Liver (tissue), 9 donors: Measurements from ENCODE around the gene GRM2. TPM values are rescaled to one million over a fixed set of nuclear protein-coding genes. Genes with fewer than 3 reads are reported as not detected.

Experiments used
- DNase-seq: peaks from one replicate; pipeline ENCODE4 v3.0.0-alpha.2; 2017; ENCODE audit warnings: low spot score
- H3K27ac ChIP-seq, 2 donors: one replicate each; pipeline ENCODE4 v1.7.0; 2013; ENCODE audit warnings: inconsistent platforms in 2 of 2, low read length in 2 of 2, control low read depth in 1 of 2, low read depth in 1 of 2, mild to moderate bottlenecking in 1 of 2
- H3K27me3 ChIP-seq, 4 donors: one replicate each; pipeline versions ENCODE4 v1.6.1 to v1.7.0; 2013; ENCODE audit warnings: low read length in 3 of 4, inconsistent platforms in 1 of 4, mild to moderate bottlenecking in 1 of 4, moderate library complexity in 1 of 4; ENCODE audit not compliant: control insufficient read depth in 4 of 4, insufficient read depth in 4 of 4
- H3K36me3 ChIP-seq, 4 donors: one replicate each; pipeline versions ENCODE4 v1.6.1 to v1.7.0; 2013; ENCODE audit warnings: low read length in 3 of 4, mild to moderate bottlenecking in 3 of 4, low read depth in 1 of 4, moderate library complexity in 1 of 4; ENCODE audit not compliant: control insufficient read depth in 4 of 4, insufficient read depth in 3 of 4
- H3K4me1 ChIP-seq, 4 donors: one replicate each; pipeline versions ENCODE4 v1.6.1 to v1.7.0; 2013; ENCODE audit warnings: low read length in 3 of 4, mild to moderate bottlenecking in 3 of 4, moderate library complexity in 1 of 4; ENCODE audit not compliant: control insufficient read depth in 4 of 4, insufficient read depth in 4 of 4
- H3K4me3 ChIP-seq, 3 donors: one replicate each; pipeline versions ENCODE4 v1.6.1 to v1.7.0; 2013; ENCODE audit warnings: low read length in 3 of 3, control low read depth in 1 of 3, low read depth in 1 of 3, mild to moderate bottlenecking in 1 of 3
- H3K9ac ChIP-seq, 2 donors: one replicate each; pipeline ENCODE4 v1.7.0; 2013; ENCODE audit warnings: low read length in 2 of 2, mild to moderate bottlenecking in 2 of 2, moderate library complexity in 2 of 2, control low read depth in 1 of 2, low read depth in 1 of 2
- H3K9me3 ChIP-seq, 4 donors: one replicate each; pipeline versions ENCODE4 v1.6.1 to v1.7.0; 2013; ENCODE audit warnings: low read length in 3 of 4; ENCODE audit not compliant: control insufficient read depth in 4 of 4
- EGR1 ChIP-seq, 2 donors: IDR thresholded peaks; 2 replicates each; pipeline ENCODE4 v1.6.1; 2016 to 2018; ENCODE audit warnings: antibody characterized with exemption in 2 of 2, low read depth in 2 of 2
- FOXA1 ChIP-seq: IDR thresholded peaks from 2 replicates; pipeline ENCODE4 v1.6.1; 2016; ENCODE audit warnings: antibody characterized with exemption
- FOXA2 ChIP-seq: IDR thresholded peaks from 2 replicates; pipeline ENCODE4 v1.6.1; 2016; ENCODE audit warnings: antibody characterized with exemption
- GABPA ChIP-seq, 2 donors: IDR thresholded peaks in 1 of 2; conservative IDR thresholded peaks in 1 of 2; 2 replicates each; pipeline ENCODE4 v1.6.1; 2016; ENCODE audit warnings: antibody characterized with exemption in 2 of 2, mild to moderate bottlenecking in 1 of 2, moderate library complexity in 1 of 2
- HNF4G ChIP-seq: IDR thresholded peaks from 2 replicates; pipeline ENCODE4 v1.6.1; 2016; ENCODE audit warnings: antibody characterized with exemption
- JUND ChIP-seq, 2 donors: IDR thresholded peaks; 2 replicates each; pipeline ENCODE4 v1.6.1; 2016; ENCODE audit warnings: antibody characterized with exemption in 2 of 2
- NR2F2 ChIP-seq: IDR thresholded peaks from 2 replicates; pipeline ENCODE4 v1.6.1; 2016; ENCODE audit warnings: antibody characterized with exemption
- RAD21 ChIP-seq, 2 donors: IDR thresholded peaks; 2 replicates each; pipeline ENCODE4 v1.6.1; 2016; ENCODE audit warnings: antibody characterized with exemption in 2 of 2, mild to moderate bottlenecking in 2 of 2
- TAF1 ChIP-seq: conservative IDR thresholded peaks from 2 replicates; pipeline ENCODE4 v1.6.1; 2016; ENCODE audit warnings: antibody characterized with exemption, mild to moderate bottlenecking
- YY1 ChIP-seq: IDR thresholded peaks from 2 replicates; pipeline ENCODE4 v1.6.1; 2016; ENCODE audit warnings: antibody characterized with exemption, mild to moderate bottlenecking
- WGBS: extraction: QIAGEN DNeasy Blood & Tissue Kit; methylation state at CpG from one replicate; pipeline ENCODE4 v1.1.7; 2013; 5-methylcytosine and 5-hydroxymethylcytosine counted together
- polyA plus RNA-seq, 2 donors: library from polyadenylated mRNA; stranded (reverse) in 1 of 2; unstranded in 1 of 2; fragments of 200-250 nt in 1 of 2; fragments of >200 nt in 1 of 2; fragmentation: Nextera tagmentation in 1 of 2; extraction: Ambion mirVana in 1 of 2; gene quantifications; one replicate each; pipeline versions ENCODE4 v1.2.1 to v1.2.3, GENCODE V29; 2013 to 2015
- total RNA-seq, 2 donors: library from RNA; depleted of rRNA; stranded (reverse); fragments of >200 nt; gene quantifications; one replicate each; pipeline ENCODE4 v1.2.3, GENCODE V29; 2014
- TF ChIP-seq, protein P1 (sequence below): IDR thresholded peaks from 2 replicates; pipeline ENCODE4 v1.6.1; 2016; ENCODE audit warnings: antibody characterized with exemption
- TF ChIP-seq, protein P2 (sequence below): IDR thresholded peaks from 2 replicates; pipeline ENCODE4 v1.6.1; 2016; ENCODE audit warnings: antibody characterized with exemption
- TF ChIP-seq, protein P3 (sequence below): IDR thresholded peaks from 2 replicates; pipeline ENCODE4 v1.6.1; 2016; ENCODE audit warnings: antibody characterized with exemption
- TF ChIP-seq, protein P4 (sequence below): IDR thresholded peaks from 2 replicates; pipeline ENCODE4 v1.6.1; 2016; ENCODE audit warnings: antibody characterized with exemption, mild to moderate bottlenecking
- TF ChIP-seq, protein P5 (sequence below): fragments of 150-350 bp; IDR thresholded peaks from 2 replicates; pipeline ENCODE4 v1.5.1; 2017; ENCODE audit warnings: improper control_type of control experiment, low read depth, low read length; ENCODE audit not compliant: missing input control
- donor health status: healthy.
- donor health status: healthy.
- donor health status: healthy.
- donor health status: healthy.
- donor health status: healthy.

Gene GRM2
- total and polyA plus RNA-seq, 4 donors: 0.02 to 0.08 TPM; not detected in 2

DNA sequence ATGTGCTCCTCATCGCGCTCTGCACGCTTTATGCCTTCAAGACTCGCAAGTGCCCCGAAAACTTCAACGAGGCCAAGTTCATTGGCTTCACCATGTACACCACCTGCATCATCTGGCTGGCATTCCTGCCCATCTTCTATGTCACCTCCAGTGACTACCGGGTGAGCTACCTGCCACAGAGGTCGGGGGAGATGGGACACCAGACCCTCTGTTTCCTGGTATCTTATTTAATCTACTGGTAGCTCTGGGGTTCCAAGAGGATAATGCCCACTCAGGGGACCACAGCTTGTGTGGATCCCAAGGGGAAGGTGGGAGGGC is 9.1 kb downstream of the GRM2 start:
- Histone ChIP-seq H3K4me1 (no peaks in the 10 kb centered on the region), H3K4me3 (no peak overlapping the region), H3K9ac (no peak overlapping the region), H3K27ac (no peak overlapping the region), H3K27me3 (no peaks in the 10 kb centered on the region), H3K36me3 (no peaks in the 10 kb centered on the region), H3K9me3 (no peaks in the 10 kb centered on the region)
- TF ChIP-seq NR2F2: no peak
- no peak for TF ChIP-seq FOXA2
- no peak for TF ChIP-seq EGR1 (IDR thresholded peaks at IDR 0.05; ENCODE audit: low read depth in 2 of 2)
- TF ChIP-seq, protein P1, sequence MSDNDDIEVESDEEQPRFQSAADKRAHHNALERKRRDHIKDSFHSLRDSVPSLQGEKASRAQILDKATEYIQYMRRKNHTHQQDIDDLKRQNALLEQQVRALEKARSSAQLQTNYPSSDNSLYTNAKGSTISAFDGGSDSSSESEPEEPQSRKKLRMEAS: no peak
- TF ChIP-seq YY1: no peak
- no peak for TF ChIP-seq TAF1
- TF ChIP-seq HNF4G: no peak
- 96% methylated on average over 8 of the region's 8 CpGs for WGBS
- no peak for DNase-seq

DNA sequence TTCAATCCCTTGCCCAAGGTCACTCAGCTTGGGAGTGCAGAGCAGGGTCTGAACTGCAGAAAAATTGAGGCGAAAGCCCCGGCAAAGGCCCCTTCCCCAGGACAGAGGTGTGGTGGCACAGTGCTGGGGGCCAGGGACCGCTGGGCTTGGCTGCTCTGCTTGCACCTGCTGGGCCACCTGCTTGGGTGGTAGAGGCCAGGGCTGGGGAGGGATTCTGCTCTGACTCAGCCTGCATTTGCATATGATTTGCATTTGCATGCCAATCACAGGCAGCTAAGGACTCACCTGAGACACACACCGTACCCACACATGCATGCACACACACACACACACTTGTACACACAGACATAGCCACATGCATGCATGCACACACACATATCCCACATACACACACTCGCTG is 9.9 kb downstream of the GRM2 start:
- Histone ChIP-seq H3K4me1 (no peaks in the 10 kb centered on the region), H3K9me3 (no peaks in the 10 kb centered on the region), H3K4me3 (no peak overlapping the region), H3K36me3 (no peaks in the 10 kb centered on the region), H3K9ac (no peak overlapping the region), H3K27me3 (no peaks in the 10 kb centered on the region), H3K27ac (no peak overlapping the region)
- 88% methylated on average over 5 of the region's 5 CpGs for WGBS
- DNase-seq: no peak
- TF ChIP-seq FOXA1 (no peak), GABPA (IDR thresholded peaks at IDR 0.05 in 1 of 2, conservative IDR thresholded peaks at IDR 0.05 in 1 of 2) (no peak), HNF4G (no peak), FOXA2 (no peak), EGR1 (IDR thresholded peaks at IDR 0.05; ENCODE audit: low read depth in 2 of 2) (no peak), TAF1 (no peak), RAD21 (IDR thresholded peaks at IDR 0.05) (no peak), JUND (IDR thresholded peaks at IDR 0.05) (no peak)
- TF ChIP-seq, protein P2, sequence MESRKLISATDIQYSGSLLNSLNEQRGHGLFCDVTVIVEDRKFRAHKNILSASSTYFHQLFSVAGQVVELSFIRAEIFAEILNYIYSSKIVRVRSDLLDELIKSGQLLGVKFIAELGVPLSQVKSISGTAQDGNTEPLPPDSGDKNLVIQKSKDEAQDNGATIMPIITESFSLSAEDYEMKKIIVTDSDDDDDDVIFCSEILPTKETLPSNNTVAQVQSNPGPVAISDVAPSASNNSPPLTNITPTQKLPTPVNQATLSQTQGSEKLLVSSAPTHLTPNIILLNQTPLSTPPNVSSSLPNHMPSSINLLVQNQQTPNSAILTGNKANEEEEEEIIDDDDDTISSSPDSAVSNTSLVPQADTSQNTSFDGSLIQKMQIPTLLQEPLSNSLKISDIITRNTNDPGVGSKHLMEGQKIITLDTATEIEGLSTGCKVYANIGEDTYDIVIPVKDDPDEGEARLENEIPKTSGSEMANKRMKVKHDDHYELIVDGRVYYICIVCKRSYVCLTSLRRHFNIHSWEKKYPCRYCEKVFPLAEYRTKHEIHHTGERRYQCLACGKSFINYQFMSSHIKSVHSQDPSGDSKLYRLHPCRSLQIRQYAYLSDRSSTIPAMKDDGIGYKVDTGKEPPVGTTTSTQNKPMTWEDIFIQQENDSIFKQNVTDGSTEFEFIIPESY: no peak
- TF ChIP-seq, protein P3, sequence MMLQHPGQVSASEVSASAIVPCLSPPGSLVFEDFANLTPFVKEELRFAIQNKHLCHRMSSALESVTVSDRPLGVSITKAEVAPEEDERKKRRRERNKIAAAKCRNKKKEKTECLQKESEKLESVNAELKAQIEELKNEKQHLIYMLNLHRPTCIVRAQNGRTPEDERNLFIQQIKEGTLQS: no peak
- TF ChIP-seq, protein P1: no peak
- TF ChIP-seq, protein P4, sequence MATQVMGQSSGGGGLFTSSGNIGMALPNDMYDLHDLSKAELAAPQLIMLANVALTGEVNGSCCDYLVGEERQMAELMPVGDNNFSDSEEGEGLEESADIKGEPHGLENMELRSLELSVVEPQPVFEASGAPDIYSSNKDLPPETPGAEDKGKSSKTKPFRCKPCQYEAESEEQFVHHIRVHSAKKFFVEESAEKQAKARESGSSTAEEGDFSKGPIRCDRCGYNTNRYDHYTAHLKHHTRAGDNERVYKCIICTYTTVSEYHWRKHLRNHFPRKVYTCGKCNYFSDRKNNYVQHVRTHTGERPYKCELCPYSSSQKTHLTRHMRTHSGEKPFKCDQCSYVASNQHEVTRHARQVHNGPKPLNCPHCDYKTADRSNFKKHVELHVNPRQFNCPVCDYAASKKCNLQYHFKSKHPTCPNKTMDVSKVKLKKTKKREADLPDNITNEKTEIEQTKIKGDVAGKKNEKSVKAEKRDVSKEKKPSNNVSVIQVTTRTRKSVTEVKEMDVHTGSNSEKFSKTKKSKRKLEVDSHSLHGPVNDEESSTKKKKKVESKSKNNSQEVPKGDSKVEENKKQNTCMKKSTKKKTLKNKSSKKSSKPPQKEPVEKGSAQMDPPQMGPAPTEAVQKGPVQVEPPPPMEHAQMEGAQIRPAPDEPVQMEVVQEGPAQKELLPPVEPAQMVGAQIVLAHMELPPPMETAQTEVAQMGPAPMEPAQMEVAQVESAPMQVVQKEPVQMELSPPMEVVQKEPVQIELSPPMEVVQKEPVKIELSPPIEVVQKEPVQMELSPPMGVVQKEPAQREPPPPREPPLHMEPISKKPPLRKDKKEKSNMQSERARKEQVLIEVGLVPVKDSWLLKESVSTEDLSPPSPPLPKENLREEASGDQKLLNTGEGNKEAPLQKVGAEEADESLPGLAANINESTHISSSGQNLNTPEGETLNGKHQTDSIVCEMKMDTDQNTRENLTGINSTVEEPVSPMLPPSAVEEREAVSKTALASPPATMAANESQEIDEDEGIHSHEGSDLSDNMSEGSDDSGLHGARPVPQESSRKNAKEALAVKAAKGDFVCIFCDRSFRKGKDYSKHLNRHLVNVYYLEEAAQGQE: no peak
- TF ChIP-seq, protein P5, sequence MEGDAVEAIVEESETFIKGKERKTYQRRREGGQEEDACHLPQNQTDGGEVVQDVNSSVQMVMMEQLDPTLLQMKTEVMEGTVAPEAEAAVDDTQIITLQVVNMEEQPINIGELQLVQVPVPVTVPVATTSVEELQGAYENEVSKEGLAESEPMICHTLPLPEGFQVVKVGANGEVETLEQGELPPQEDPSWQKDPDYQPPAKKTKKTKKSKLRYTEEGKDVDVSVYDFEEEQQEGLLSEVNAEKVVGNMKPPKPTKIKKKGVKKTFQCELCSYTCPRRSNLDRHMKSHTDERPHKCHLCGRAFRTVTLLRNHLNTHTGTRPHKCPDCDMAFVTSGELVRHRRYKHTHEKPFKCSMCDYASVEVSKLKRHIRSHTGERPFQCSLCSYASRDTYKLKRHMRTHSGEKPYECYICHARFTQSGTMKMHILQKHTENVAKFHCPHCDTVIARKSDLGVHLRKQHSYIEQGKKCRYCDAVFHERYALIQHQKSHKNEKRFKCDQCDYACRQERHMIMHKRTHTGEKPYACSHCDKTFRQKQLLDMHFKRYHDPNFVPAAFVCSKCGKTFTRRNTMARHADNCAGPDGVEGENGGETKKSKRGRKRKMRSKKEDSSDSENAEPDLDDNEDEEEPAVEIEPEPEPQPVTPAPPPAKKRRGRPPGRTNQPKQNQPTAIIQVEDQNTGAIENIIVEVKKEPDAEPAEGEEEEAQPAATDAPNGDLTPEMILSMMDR: no peak
